NCI-H345 (cell line): ENCODE results near the gene DMRTB1.

Experiments used
- DNase-seq: peaks from one replicate; lab custom pipeline; 2025; lab: John Stamatoyannopoulos, UW

DMRTB1 gene

DNA sequence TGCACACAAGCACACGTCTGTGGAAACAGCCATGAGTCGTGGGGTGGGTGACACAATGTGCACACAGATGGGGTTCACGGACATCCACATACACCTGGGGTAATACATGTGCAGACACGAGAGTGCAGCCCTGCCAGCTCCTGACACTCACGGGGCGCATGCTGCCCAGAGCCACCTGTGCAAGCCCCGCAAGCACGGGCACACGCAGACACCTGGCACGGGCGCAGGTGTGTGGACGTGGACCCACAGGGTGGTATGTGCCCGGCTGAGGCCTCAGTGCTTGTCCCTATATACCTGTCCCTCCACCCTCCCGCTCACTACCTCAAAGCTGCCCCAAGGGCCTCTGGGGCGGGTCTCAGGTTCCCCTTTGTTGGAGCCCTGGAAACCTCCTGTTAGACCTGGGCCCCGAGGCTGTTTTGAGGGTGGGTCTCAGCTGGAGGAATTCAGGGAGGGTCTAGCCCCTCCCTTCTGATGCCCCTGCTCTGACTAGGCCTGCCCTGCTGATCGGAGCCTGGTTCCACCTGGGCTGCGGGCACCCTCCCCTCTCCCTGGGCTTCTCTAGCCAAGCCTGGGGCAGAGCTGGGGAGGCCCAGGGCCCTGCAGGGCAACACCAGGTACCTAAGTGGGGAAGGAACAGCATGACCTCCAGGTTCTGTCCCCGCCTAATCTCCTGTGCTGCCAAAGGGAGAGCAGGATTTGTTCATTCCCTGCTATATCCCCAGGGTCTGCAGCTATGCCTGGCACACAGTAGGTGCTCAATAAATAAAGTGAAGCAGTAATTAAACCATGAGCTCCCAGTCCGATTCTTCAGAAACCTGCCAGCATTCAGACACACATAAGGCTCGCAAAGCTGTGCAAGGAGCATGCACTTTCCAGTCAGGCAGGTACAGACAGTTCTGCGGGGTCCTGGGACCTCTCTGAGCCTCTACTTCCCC, 49.1 kb downstream of the DMRTB1 start:
- no peak for DNase-seq

DNA sequence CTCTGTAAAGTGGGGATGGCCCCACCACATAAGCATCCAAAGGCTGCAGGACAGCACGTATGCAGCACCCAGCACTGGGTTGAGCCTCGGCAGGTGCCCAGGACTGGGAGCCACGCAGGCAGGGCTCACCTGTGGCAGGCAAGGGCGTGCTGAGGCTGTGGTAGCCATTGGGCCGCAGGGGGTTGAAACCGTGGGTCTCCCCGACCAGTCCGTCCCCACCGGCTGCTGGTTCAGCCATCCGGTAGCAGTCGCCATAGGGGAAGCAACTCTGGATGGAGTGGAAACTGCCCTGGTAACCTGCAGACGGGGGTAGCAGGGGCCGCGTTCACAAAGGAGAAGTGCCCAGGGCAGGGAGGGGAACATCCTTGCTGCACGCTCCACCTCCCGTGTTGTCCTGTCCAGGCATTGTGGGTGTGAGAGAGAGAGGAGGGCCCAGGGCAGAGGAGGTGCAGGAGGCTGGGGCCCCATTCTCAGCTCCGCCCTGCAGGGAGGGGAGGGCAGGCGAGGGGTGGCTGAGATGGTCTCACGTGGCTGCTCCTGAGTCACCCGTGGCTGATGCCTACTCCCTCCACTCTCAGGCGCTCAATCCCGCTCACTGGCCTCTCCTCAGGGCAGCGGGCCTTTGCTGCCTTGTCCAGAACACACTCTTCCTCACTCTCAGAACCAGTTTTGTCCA, 49.9 kb downstream of the DMRTB1 start:
- no peak for DNase-seq

- DNase-seq = no peak
Measured at GRCh38 chr1:53509775-53510174, 50.6 kb downstream of the DMRTB1 start.

DNA sequence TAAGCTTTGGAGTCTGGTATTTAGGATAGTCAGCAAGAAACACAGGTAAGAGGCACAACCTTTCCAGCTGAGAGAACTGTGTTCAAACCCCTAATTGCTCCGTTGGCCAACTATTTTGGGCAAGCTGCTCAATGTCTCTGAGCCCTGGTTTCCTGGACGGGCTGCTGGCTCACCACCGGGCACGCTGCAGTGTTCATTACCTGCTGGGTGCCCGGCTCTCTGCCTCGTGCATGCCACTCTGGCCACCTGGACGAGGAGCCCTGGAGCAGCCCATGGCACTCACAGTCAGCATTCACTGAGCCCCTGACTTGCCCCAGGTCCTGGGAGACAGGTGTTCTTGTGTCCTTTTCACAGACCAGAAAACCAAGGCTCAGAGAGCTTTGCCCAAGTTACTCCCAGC, 51.0 kb downstream of the DMRTB1 start:
- DNase-seq = no peak

DNA sequence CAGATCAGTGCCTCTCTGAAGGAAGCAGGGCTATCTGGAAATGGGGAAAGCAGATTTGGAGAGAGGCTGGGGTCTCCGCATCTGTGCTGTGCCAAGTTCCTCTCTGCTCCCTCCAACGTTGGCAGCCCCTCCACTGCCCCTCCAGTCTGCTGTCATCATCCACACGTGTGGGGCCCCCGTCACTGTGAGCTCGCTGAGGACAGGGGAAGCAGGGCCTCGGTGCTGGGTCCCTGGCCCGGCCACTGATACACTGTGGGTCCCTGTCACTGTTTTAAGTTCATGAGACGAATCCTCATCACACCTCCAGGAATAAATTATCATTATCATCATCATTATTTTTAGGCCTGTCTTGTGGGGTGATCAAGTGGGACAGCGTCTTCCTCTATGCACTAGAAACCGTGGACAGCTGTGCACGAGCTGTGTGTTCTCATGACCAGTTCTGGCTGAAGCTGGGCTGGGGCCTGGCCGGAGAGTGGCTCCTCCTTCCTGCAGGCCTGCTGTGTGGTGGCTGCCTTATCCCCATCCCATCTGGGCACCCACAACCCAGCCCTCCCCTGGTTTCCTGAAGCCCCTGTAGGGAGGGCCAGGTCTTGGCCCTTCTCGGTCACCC, 52.2 kb downstream of the DMRTB1 start:
- no peak for DNase-seq

GRCh38 chr1:53511933-53512806, 53.0 kb downstream of the DMRTB1 start:
- peak; percentile 74 for DNase-seq

- DNase-seq = peak; percentile 74
Measured at GRCh38 chr1:53512807-53513755, 53.9 kb downstream of the DMRTB1 start.

DNA sequence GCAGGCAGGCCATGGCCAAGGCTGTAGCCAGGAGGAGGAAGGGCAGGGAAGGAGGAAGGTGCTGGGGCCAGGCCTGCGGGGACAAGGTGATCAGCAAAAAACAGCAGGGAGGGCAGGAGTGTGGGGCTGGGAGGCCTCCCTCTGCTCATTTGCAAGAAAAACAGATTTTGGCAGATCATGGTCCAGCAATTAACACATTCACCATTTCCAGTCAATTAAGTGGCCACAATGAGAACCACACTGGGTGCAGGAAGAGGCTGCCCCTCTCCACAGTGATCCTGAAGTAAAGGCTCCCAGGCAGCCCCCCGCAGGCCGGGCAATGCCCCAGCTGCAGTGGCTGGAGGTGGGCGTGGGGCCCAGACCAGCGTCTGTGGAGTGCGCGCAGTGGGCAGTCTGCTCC, 54.6 kb downstream of the DMRTB1 start:
- no peak for DNase-seq

- DNase-seq = no peak
Measured at GRCh38 chr1:53514436-53514835, 55.2 kb downstream of the DMRTB1 start.

DNA sequence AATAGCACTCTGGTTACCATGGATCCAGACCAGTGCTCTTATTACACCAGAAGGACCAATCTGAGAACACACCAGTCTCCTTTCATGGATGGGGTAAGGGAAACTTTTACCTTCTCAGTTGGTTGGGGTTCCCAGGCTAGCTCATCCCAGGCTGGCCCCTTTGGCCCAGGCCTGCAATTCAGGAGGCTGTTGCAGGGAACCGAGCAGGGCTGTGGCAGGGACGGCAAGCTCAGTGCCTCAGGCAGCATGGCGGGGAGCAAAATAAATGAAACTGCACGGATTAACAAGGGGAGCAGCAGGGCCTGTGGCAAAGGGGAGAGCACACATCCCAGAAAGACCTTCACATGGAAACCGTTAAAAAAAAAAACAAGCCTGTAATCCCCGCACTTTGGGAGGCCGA, 57.0 kb downstream of the DMRTB1 start:
- DNase-seq = no peak
